PC-9 (cell line): Measurements from ENCODE around the gene TOX3.

Experiments used
- EZH2 ChIP-seq: fragments of 200-600 bp; sonication (generic); IDR thresholded peaks from 2 replicates; pipeline ENCODE4 v1.8.0; 2017; ENCODE audit warnings: antibody characterized with exemption, low read depth
- TF ChIP-seq, protein P1 (sequence below): fragments of 200-600 bp; sonication (generic); conservative IDR thresholded peaks from 2 replicates; pipeline ENCODE4 v1.6.1; 2017; ENCODE audit warnings: mixed run types, antibody characterized with exemption, mild to moderate bottlenecking, moderate library complexity

DNA sequence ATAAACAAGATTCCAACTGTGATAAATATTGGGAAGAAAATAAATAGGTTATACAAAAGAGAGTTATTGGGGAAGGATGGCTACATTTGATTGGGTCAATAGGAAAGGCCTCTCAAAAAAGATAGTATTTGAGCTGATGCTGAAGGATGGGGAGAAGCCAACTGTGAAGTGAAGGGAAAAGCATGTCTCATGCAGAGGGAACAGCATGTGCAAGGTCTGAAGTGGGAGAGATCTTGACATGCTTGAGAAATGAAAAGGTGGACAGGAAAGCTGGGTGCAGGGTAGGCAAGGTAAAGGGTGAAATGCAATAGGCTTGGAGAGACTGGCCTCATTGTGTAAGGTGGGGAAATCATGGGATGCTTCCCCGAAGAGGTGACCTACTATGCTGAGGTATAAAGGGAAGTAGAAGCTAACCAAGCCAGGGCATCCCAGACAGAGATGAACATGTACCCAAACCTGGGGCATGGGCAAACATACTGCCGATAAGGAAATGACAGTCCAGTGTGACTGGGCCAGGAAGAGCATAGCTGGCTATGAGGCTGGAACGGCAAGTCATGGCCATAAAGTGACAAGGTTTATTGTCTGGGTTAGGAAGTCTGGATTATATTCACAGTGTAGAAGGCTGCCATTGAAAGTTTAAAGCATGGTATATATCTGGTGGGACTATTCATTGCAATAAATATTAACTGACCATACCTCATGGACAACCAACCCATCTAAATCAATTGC lies 91.2 kb downstream of the TOX3 start:
- no peak for TF ChIP-seq EZH2
- TF ChIP-seq, protein P1, sequence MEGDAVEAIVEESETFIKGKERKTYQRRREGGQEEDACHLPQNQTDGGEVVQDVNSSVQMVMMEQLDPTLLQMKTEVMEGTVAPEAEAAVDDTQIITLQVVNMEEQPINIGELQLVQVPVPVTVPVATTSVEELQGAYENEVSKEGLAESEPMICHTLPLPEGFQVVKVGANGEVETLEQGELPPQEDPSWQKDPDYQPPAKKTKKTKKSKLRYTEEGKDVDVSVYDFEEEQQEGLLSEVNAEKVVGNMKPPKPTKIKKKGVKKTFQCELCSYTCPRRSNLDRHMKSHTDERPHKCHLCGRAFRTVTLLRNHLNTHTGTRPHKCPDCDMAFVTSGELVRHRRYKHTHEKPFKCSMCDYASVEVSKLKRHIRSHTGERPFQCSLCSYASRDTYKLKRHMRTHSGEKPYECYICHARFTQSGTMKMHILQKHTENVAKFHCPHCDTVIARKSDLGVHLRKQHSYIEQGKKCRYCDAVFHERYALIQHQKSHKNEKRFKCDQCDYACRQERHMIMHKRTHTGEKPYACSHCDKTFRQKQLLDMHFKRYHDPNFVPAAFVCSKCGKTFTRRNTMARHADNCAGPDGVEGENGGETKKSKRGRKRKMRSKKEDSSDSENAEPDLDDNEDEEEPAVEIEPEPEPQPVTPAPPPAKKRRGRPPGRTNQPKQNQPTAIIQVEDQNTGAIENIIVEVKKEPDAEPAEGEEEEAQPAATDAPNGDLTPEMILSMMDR = no peak
